Measurements from ENCODE around the gene CTTN.

Gene CTTN

DNA sequence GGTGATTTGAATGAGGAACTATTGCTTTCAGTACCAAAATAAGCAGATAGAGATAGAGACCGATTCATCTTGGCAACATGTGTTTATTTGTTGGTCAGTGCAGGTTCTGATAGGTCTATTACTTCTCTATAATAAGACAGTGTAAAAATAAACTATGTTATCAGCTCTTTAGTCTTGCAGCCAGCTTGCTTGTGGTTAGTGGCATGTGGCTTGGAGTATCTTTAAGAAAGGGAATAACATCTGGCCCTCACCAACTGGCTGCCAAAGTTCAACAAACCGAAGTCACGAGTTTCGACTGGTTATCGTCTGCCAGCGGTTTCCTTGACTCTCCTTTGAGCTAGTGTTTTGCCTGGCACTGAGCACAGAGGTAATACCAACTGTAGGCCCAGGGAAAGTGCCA, 71.8 kb downstream of the CTTN start:
- DNase-seq, result no peak
- Mint-ChIP-seq H3K9me3 (no peaks in the 10 kb centered on the region), H3K36me3 (ENCODE audit: low read depth) (no peaks in the 10 kb centered on the region), H3K27me3 (ENCODE audit: low read depth, poor library complexity) (peaks cover 3% of the 10 kb centered on the region), H3K4me1 (peaks cover 8% of the 10 kb centered on the region), H3K27ac (no peak overlapping the region), H3K4me3 (no peak overlapping the region)
- TF ChIP-seq, protein P1, sequence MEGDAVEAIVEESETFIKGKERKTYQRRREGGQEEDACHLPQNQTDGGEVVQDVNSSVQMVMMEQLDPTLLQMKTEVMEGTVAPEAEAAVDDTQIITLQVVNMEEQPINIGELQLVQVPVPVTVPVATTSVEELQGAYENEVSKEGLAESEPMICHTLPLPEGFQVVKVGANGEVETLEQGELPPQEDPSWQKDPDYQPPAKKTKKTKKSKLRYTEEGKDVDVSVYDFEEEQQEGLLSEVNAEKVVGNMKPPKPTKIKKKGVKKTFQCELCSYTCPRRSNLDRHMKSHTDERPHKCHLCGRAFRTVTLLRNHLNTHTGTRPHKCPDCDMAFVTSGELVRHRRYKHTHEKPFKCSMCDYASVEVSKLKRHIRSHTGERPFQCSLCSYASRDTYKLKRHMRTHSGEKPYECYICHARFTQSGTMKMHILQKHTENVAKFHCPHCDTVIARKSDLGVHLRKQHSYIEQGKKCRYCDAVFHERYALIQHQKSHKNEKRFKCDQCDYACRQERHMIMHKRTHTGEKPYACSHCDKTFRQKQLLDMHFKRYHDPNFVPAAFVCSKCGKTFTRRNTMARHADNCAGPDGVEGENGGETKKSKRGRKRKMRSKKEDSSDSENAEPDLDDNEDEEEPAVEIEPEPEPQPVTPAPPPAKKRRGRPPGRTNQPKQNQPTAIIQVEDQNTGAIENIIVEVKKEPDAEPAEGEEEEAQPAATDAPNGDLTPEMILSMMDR (IDR thresholded peaks at IDR 0.05), result no peak

DNA sequence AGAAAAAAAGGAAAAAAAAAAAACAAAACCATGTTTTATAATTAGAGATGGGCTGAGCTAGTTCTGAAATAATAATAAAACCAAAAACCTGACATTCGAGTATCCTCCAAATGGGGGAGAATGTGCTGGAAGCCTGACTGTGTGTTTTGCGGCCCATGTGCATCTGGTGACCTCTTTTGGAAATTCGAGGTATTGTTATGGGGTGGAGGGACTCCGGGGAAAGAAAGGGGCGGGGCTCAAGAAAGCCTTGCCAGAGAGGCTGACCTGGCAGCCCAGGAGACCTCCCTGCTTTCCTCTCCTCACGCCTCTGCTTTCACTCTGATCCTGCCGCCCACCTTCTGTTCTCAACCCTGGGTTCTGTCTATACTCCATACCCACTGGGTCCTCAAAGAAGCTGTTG, 72.9 kb downstream of the CTTN start:
- Mint-ChIP-seq H3K4me3 (no peak overlapping the region), H3K36me3 (ENCODE audit: low read depth) (no peaks in the 10 kb centered on the region), H3K27me3 (ENCODE audit: low read depth, poor library complexity) (no peaks in the 10 kb centered on the region), H3K4me1 (peaks cover 12% of the 10 kb centered on the region), H3K27ac (no peak overlapping the region), H3K9me3 (no peaks in the 10 kb centered on the region)
- DNase-seq, result peak; percentile 55
- TF ChIP-seq, protein P1 (IDR thresholded peaks at IDR 0.05), result peak; percentile 32

DNA sequence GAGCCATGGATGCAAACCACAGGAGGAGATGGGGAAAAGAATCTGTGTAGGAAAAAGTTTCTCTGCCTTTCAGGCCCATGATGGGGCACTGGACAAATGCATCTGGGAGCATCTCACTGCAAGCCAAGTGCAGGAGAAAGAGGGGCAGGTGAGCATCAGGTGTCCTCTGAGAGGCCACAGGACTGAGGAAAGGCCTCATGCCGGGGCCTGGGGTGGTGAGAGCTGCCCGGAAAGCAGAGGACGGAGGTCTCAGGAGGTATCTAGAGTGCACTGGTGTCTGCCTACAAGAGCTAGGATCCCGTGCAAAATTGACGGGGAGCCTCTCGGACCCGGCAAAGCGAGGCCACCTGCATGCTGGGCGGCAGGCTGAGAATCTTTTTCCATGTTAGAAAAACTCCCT, 73.9 kb downstream of the CTTN start:
- TF ChIP-seq, protein P1 (IDR thresholded peaks at IDR 0.05), result no peak
- Mint-ChIP-seq H3K9me3 (no peaks in the 10 kb centered on the region), H3K27me3 (ENCODE audit: low read depth, poor library complexity) (peaks cover 6% of the 10 kb centered on the region), H3K4me1 (peaks cover 15% of the 10 kb centered on the region), H3K27ac (no peak overlapping the region), H3K36me3 (ENCODE audit: low read depth) (no peaks in the 10 kb centered on the region), H3K4me3 (no peak overlapping the region)
- no peak for DNase-seq

DNA sequence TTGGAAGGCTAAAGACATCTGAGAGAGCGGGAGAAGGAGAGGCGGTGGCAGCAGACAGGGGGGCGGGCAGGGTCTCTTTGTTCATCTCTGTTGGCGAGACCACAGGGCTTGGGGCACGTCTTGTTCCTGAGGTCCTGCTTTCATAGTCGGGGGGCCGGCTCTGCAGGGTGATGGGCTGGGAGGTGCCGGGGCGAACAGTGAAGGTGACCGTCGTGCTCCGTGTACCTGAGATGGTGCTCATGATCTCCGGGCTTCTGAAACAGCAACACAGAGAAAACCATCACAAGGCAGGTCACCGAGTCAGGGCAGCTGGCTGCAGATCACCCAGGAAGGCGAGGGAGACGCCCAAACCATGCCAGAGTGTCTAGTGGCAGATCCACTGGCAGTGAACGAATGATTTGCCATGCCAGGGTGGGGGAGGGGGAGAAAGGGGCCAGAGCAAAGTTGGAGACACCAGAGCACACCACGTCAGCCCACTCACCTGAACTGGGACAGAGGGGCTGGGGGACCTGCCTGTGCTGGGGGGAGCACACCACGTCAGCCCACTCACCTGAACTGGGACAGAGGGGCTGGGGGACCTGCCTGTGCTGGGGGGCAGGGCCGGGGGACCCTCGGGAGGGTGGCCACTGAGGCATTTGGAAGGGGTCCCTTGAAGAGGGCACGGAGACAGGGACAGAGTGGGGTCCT, 75.0 kb downstream of the CTTN start:
- Mint-ChIP-seq H3K36me3 (ENCODE audit: low read depth) (no peaks in the 10 kb centered on the region), H3K4me1 (peaks cover 24% of the 10 kb centered on the region), H3K27me3 (ENCODE audit: low read depth, poor library complexity) (peaks cover 6% of the 10 kb centered on the region), H3K9me3 (no peaks in the 10 kb centered on the region), H3K4me3 (no peak overlapping the region), H3K27ac (no peak overlapping the region)
- DNase-seq, result no peak
- TF ChIP-seq, protein P1 (IDR thresholded peaks at IDR 0.05), result no peak

DNA sequence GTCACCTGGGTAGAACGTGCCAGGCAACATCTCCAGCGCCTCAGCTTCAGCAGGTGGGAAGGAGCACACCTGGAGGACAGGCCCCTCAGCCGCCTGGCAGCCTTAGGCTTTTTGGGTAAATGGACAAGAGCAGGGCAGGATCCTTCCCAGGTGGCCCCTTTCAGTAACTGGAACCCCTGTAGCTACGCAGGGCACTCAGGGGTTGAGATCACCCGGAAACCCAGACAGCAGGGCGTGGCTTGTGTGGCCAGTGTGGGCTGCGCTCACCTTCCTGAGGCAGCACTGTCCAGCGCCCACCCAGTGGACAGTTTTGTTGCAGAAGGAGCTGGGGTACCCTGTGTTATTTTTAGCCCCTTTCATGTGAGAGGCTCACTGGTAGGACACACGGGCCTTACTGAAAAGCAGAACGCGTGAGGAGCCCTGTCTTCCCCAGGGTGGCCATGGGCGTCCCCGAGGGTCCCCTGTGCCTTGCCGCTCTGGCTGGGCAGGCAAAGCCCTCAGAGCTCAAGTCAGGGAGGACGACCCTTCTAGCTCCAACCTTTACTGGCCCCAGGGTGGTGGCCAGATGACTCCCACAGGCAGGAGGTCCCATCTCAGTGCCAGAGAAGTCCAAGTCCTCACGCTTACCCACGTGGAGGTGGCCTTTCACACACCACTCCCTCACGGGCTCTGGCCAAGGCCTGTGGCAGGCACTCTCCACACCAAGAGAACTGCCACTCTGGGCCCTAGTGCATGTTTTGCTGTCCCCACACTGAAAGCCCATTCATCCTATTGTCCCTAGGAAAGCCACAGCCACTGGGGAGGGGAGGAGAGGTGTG, 75.8 kb downstream of the CTTN start:
- Mint-ChIP-seq H3K27me3 (ENCODE audit: low read depth, poor library complexity) (peaks cover 6% of the 10 kb centered on the region), H3K9me3 (no peaks in the 10 kb centered on the region), H3K27ac (no peak overlapping the region), H3K4me3 (no peak overlapping the region), H3K4me1 (peaks cover 24% of the 10 kb centered on the region), H3K36me3 (ENCODE audit: low read depth) (no peaks in the 10 kb centered on the region)
- no peak for DNase-seq
- TF ChIP-seq, protein P1 (IDR thresholded peaks at IDR 0.05), result no peak

Measured in nephron progenitor cell (in vitro differentiated cells).